SIG-M5 treated with dmso at 0.1 percent for 504 hours (cell line): Measurements from ENCODE around the gene F13B.
"Not testable (repeated sequence)": the region's sequence is repeated elsewhere in the genome, so short reads cannot be mapped to it uniquely, and the experiment has no call there.

Source experiments
- DNase-seq: peaks from one replicate; lab custom pipeline; 2025; ENCODE audit not compliant: unreplicated experiment; lab: John Stamatoyannopoulos, UW

The F13B gene

DNA sequence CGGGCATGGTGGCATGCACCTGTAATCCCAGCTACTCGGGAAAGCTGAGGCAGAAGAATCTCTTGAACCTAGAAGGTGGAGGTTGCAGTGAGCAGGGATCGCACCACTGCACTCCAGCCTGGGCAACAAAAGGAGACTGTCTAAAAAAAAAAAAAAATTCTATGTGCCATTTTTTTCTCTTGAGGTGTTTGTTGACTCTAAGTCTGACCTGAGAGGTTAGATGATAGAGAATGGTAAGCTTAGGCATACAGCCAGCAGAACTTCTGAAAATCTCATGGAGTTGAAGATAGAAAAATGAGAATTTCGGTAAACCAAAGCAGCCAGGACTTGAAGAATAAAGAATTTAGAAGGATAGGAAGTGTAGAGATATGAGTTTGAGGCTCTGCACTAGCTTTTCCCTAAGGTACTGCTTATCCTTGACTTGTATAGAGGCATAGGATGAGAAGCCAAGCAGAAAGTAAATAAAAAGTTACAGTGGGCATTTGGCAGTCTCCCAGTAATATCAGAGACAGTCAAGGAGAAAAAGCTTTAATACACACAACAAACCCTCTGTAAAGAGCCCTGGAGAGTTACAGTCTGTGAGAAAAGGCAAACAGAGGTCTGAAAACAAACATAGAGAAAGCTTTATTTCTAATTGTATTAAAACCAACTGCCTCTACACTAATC lies 24.3 kb downstream of the F13B start:
- DNase-seq: no peak

- DNase-seq: no peak
Measured at GRCh38 chr1:197041486-197042353, 25.3 kb downstream of the F13B start.

DNA sequence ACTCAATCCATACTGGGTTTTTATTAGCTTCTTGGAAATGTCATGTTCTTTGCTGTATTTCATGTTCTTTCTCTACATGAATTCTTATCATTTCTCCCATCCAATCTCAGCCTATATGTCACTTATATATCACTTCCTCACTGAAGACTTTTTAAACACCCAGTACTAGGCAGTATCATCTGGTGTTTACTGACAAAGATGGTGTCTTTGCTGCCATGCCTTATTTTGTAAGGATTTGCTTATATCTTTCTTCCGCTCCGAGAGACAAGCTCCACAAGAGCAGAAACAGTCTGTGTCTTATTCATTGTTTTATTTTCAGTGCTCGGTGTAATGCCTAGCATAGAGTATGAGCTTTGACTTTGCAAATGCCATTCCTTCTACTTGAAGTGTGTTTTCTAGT lies 30.2 kb downstream of the F13B start:
- no peak for DNase-seq

GRCh38 chr1:197034631-197035339 lies 32.3 kb downstream of the F13B start:
- DNase-seq: not testable (repeated sequence)

DNA sequence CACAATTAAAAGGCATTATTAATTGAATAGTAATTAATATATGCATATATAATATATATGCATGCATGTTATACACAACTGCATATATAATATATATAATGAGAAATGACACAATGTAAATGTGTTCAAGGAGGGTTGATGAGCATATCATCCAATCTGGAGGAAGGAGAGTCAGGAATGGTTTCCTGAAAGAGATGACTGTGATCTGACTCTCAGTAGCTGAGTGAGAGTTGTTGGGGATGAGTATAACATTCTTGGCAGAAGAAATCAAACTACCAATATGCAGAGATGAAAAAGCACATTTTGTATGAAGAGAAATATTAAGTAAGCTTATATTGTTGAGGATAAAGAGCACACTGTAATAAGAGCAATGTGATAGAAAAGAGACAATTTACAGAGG lies 37.3 kb downstream of the F13B start:
- DNase-seq: no peak

DNA sequence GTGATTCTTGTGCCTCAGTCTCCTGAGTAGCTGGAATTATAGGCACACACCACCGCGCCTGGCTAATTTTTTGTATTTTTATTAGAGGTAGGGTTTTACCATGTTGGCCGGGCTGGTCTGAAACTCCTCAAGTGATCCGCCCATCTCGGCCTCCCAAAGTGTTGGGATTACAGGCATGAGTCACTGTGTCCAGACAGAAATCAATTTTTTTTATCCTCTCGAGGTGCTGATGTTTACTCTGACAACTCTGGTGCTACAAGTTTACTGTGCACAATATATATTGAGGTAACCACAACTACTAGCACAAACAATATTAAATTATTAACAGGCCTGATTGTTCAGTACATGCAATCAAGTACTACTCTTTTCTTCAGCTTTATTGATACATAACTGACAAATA lies 39.7 kb downstream of the F13B start:
- no peak for DNase-seq

- DNase-seq: no peak
Measured at GRCh38 chr1:197024460-197024859, 42.6 kb downstream of the F13B start.

DNA sequence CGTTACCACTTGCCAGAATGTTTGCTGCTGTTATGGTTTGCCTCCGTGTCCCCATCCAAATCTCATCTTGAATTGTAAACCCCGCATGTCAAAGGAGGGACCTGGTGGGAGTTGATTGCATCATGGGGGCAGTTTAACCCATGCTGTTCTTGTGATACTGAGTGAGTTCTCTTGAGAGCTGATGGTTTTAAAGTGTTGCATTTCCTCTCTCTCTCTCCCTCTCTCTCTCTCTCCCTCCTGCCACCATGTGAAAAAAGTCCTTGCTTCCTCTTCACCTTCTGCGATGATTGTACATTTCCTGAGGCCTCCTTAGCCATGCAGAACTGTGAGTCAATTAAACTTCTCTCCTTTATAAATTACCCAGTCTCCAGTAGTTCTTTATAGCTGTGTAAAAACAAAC lies 45.3 kb downstream of the F13B start:
- DNase-seq: no peak

DNA sequence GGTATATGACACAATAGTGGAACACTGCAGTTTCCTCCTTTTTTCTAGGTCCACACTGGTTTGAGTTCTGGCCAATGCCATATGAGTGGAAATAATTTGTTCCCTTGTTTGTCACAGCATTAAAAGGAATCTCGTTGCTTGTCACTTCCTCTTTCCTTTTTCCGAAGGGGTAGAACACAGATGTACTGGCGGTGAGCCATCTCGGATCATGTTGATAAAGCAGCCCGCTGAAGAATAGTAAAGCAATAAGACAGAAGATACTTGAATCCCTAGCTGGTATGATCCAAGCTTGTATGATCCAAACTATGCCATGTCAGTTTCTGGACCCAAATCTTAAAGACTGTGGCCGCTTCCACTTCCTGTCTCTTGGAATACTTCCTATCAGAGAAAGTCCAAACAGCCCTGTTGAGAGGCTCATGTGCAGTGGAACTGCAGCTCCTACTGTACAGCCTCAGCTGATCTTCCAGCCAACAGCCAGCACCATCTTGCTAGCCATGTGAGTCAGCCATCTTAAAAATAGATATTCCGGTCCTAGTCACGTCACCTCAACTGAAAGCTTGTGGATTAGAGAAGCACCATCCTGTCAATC lies 49.4 kb downstream of the F13B start:
- no peak for DNase-seq

GRCh38 chr1:197016751-197017150 lies 50.3 kb downstream of the F13B start:
- no peak for DNase-seq

- DNase-seq: no peak
Measured at GRCh38 chr1:197013234-197013633, 53.8 kb downstream of the F13B start.

- DNase-seq: no peak
Measured at GRCh38 chr1:197011614-197012013, 55.4 kb downstream of the F13B start.

DNA sequence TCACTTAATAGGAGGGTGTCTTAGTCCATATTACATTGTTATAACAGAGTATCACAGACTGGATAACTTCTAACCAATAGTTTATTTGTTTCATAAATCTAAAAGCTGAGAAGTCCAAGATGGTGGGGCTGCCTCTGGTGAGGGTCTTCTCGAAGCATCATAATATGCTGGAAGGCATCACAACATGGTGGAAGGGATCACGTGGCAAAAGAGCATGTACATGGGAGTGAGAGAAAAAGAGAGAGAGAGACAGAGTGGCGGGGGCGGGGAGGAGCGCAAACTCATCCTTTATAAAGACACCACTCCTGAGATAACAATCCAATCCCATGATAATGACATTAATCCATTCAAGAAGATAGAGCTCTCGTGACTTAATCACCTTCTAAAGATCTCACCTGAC lies 58.2 kb downstream of the F13B start:
- DNase-seq: no peak

- no peak for DNase-seq
Measured at GRCh38 chr1:197003132-197003531, 63.9 kb downstream of the F13B start.

DNA sequence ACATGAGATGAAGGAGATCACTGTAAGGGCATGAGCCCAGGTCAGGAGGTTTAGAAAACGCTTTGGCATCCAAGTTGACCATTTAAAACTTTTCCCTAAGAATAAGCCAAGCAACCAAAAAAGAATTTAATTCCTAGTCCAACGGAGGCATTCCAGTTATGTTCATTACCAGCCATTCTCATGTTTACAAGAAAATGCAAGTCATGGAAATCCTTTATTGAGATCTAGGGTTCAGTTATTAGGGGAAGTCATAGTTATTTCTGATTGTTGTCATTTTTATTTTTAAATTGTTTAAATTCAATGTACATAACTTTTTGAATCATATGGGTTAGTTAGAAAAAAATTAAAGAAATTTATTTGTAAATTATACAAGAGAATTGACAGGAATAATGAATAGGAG lies 65.2 kb downstream of the F13B start:
- no peak for DNase-seq

GRCh38 chr1:196997423-196997822 lies 69.6 kb downstream of the F13B start:
- no peak for DNase-seq

GRCh38 chr1:196993916-196994315 lies 73.1 kb downstream of the F13B start:
- DNase-seq: no peak

GRCh38 chr1:196991919-196992651 lies 75.0 kb downstream of the F13B start:
- peak; percentile 7 for DNase-seq
